GM21723 (cell line): Measurements from ENCODE around the gene THSD4.

ENCODE experiments used
- ATAC-seq: cut with Tn5 transposase; IDR thresholded peaks from one replicate; pipeline ENCODE4 v1.9.1; 2021; ENCODE audit warnings: mild to moderate bottlenecking, moderate library complexity; ENCODE audit not compliant: unreplicated experiment

Gene THSD4

DNA sequence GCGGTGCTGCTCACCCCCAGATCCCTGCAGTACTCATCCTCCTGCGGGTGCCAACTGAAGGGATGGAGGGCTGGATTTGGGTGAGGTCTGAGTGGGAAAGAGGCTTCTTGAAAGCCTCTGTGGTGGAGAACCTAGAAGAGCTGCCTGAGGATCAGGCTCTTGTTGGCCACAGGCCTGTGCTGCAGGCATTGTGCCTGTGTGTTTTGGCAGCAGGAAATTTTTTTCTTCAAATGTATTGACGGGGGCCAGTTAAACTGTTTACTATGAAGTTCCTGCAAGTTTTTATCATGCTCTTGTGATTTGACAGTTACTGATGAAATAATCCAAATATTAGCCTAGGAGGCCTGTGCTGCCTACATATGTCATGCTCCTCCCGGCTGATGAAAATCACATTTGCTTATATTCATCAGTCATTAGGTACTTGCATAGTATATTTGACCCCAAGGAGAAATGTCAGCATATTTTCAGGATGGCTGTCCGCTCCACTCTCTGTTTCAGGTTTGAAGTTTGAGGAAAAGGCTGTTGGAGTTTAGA lies 103.1 kb downstream of the THSD4 start:
- ATAC-seq = no peak

DNA sequence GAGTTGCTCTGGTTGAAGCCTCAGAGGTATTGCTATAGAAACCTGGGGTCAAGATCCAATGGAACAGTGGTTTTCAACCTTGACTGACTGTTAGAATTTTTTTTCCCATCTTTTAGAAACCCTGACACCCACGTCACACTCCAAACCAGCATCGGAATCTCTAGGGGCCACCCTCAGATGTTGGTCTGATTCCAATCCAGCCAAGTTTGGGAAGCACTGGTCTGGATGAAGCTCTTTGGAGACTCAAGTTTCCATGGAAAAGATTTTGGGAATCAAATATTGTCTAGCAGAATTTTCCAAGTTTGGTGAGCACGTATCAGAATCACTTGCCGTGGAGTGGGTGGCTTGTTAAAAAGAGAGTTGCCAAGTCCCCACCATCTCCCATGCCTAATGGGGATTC lies 103.8 kb downstream of the THSD4 start:
- no peak for ATAC-seq

DNA sequence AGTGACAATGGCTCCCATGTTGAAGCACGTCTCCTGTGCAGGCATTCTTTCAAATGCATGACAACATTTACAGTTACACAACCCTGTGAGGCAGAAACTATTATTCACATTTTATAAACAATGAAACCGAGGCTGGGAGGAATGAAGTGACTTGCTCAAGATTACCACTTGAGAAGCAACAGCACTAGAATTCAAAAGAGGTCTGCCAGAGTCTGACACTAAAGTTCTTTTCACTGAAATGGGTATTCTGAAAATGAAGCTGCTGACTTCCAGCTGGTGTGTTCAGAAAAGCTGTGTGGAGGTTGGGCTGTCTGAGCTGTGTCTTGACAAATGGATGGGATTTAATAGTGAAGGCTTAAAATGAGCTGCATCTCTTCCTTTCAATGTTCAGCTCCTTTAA lies 104.4 kb downstream of the THSD4 start:
- ATAC-seq = no peak

DNA sequence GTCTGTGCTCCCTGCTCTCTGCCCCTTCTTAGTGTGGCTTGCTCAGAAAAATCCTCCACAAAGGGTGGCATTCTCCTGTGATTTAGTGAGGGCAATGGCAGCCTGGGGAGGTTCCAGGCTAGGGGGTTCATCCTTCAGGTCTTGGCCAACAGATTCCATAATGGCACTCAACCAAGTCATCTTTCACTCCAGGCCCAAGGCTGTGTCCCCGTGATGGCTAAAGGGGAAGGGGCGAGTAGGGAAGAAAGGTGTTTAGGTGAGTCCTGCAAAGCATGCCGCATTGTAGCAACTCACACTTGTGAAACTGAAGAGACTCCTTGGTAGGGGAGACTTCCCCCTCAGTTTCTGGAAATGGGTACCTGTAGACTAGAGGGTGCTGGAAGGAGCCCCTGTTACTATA lies 105.6 kb downstream of the THSD4 start:
- no peak for ATAC-seq

DNA sequence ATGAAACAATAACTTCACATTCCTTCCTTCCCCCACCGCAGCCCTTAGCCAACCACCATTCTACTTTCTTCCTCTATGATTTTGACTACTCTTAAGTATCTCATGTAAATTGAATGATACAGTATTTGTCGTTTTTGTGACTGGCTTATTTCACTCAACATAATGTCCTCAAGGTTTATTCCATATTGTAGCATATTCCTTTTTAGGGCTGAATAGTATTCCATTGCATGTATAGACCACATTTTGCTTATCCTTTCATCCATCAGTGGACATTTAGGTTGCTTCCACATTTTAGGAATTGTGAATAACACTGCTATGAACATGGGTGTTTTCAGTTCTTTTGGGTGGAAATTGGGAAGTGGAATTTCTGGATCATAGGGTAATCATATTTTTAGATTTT lies 106.1 kb downstream of the THSD4 start:
- no peak for ATAC-seq

DNA sequence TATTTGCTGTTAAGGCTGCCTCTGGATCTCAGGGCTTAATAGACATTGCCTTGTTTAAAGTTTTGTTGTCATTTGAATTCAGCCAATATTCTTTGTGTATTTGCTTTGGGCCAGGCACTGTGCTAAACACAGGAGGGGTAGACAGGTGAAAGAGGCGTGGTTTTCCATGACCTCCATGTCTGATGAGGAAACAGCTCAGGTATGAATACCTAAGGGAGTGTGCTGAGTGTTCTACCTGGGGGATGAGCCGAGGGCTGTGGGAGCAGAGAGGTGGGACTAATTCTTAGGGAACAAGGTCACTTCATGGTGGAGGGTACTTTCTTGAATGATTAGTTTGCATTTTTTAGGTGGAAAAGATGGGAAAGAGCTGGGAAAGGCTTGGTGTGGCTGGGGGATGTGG lies 108.2 kb downstream of the THSD4 start:
- ATAC-seq = no peak

DNA sequence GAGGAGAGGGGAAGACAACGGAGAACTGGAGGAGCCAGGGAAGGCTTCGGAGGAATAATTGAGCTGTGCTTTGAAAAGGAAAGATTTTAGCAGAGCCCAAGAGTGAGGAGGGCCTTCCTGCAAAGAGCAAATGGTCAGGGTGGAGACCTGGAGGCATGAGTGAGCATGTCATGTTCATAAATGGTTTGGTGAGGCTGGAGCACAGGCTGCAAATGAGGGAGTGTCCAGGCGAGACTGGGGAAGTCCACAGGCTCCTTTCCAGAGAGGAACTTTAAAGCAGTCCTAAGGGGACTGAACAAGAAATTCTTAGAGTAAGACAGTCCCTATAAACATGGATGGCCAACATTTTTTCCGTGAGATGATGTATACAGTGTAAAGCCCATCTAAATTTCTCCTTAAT lies 108.8 kb downstream of the THSD4 start:
- no peak for ATAC-seq

DNA sequence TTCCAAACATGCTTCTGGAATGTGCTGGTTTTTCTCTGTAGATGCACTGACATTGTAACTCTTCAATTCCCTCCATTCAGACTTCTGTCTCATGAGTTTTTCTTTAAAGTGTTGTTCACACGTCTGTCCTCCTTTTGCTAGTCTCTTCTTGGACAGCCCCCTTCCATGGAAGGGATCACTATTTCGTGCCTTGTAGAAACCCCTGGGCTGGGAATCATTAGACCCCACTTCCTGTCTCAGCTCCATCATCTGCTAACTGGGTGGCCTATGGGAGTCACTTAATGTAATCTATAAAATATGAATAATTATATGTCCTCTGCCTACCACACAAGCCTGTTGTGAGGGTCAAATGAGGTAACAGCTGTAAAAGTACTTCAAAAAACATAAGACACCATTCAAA lies 110.6 kb downstream of the THSD4 start:
- no peak for ATAC-seq

DNA sequence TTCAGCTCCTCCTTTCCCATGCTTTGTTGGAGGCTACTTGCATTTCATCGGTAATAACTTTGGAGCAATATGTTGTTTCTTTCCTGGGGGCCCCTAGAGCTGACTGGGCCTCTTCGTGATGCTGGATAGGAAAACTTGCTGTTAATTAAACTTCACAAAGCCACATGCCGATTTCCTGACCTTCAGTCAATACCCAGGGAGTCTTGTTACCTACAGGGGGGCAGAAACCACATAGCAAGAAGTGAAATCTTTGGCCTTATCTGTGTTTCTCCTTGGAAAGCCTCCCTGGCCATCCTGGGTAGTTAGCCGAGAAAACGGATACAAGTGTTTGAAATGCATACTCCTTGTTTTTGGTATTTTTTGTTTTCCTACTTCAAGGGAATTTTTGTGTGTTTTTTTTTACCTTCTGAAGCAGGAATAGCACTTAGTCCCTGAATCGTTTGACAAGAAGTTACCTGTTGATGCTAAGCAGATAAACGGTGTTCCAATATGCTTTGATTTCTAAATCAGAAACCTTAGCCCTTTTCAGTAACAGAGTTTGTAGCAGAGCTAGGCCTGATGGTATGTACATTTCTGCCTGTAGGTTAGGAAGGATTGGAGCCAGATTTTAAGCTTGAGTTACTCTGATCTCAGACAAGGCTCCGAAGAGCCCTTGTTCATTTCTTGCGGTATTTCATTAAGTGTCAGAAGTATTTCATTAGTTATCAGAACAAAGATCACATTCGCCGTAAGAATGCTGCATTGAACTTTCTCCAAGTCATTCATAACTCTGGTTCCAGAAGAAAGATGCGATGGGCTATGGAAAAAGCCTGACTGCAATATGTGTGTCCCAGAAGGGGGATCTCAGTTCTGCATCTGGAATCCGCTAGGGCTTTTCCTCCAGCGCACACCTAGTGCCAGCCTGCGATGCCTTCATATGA lies 111.5 kb downstream of the THSD4 start:
- no peak for ATAC-seq

DNA sequence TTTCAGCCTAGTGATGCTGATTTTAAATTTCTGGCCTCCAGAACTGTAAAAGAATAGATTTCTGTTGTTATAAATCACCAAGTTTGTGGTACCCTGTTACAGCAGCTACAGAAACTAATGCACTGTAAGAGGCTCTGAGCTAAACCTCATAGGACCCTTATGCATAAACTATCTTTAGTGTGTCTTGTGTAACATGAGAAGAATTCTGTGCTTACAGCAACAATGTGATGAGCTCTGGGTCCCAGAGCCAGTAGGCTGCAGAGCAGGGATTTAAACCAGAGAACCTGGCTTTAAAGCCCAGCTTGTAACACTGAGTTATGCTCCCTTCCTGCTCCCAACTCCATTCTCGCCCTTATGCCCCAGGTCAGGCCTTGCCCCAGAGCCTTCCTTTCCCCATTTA lies 113.1 kb downstream of the THSD4 start:
- no peak for ATAC-seq

DNA sequence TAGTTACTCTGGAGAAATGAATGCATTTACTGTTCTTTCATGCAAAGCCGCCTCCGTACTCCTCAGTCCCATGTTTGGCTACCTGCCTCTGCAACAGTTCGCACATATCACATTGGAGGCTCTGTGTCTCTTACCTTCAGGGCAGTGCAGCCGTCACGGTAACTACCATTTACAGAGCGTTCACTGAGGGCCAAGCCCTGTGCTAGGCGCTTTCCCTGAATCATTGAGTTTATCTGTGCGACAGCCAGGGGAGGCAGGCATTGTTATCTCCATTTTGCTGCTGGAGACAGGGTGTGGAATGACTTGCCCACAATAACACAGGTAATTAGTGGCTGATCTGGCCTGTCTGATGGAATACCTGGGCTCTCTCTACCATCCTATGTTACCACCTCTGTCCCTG lies 115.0 kb downstream of the THSD4 start:
- ATAC-seq = no peak

DNA sequence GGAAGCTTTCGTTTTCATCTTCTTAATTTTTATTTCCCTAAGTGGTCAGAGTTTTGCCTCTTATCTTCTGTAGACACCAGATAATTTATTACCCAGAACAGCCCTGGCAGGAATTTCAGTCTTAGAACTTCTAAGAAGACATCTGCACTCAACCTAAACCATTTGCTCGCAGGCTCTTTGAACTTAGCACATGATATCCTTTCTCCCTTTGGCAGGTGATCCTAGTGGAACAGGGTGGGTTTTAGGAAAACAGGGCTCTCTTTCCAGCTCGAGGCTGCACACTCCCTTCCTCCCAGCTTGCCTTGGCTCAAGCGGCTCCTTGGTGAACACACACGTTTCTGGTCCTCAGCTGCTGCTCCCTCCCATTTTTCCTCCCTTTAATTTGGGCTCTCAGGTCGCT lies 116.5 kb downstream of the THSD4 start:
- ATAC-seq = no peak

DNA sequence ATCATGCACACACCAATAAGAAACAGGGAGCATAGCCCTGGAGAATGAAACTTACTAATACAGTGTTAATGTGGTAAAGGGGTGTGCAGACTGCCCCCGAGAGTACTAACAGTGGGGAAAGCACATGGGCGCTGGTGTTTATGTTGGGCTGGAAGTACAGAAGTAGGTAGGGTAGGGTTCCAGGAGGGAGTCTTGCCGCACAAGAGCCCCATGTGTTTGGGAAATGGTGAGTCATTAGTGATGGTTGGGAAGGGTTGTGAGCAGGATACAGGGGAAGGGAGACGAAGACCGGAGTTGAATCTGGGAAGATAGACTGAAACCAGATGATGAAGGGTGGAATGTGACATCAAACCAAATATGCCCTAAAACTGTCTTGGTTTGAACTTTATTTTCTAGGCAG lies 117.1 kb downstream of the THSD4 start:
- no peak for ATAC-seq

DNA sequence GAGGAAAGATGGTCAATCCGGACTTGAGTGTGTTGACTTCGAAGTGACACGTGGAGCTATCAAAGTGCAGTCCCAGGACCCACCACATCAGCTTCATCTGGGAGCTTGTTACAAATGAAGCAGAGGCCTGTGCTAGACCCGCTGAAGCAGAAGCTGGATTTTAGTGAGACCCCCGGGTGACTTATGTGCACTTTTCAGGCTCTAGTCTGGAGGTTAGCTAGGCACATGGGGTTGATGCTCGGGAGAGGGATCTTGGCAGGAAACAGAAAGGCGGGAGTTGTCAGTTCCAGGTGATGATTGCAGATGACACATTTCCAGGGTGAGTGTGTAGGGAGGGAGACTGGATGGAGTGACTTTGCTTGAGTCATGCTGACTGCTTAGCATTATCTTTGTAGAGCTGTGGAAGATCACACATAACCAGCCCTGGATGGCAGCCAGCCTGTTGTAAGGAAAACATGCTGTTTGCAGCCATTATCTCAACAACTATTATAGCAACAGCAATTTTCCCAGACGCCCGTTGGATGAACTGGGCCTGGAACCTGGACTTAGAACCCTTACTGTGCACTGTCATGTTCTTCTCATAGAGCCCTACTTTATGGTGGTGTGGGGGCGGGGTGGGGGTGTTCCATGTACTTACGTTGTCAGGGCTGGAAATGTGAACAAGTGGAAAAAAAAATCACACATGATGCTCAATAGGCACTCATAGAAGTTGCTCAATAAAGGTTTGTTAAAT lies 122.4 kb downstream of the THSD4 start:
- no peak for ATAC-seq

DNA sequence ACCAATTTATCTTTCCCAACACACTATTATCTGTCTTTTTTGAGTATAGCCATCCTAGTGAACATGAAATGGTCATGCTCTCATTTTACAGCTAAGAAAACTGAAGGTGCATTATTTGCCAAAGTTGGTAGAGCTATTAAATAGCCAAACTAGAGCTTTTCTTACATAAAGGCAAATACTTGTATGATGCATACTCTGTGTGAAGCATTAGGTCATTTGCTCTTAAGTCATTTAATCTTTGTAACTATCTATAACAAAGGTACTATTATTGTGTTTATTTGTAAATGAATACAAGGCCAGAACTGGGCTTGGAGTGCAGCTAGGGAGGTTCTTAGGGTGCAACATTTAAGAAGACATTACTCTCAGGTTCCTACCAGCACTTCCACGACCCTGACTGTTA lies 123.7 kb downstream of the THSD4 start:
- ATAC-seq = no peak

DNA sequence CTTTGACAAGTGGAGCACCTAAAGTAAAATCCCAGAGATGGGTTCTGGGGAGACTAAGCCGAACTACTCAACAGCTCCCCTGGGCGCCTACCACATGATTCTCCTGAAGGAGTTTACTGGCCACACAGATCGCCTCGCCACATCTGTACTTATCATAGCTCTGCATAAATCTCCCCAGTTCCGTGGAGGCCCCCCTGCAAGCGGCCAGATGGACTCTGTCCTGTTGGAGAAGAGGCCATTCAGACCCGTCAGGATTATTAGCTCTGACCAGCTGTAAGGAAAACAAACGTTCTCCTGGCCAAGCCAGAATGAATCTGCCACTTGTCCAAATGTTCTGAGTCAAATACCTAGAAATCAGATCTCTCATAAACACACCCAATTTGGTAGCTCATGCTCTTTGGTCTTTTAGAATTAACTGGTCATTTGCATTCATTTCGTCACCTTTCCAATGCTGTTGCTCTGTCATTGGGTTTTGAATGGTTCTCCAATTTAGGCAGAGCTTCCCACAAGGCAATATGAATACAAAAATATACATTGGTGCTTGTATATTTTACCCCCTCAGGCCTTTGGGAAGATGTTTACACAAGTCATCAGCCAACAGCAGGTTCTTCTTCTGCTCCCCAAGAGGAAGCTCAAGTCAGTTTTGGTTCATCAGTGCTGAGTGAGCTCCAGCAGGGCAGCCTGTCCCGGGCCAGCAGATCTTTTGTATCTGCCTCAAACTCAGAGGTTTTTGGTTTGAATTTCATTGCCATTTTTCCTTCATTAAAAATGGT lies 124.5 kb downstream of the THSD4 start:
- ATAC-seq = no peak

DNA sequence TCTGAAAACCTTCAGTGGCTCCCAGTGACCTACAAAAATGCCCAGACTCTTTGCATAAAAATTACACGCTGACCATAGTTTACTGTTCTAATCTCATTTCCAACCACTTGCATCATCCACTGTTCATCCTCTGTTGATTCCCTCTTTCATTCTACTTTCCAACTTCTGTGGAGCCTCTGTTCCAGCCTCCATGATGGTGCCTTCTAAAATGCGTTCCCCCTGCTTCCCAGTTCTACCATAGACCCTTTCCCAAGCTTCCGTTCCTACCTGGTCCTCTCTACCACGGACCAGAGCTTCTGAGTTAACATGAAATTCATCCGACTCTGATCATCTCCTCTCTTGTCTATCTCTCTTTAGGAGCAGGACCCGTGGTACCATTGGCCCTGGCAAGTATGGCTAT lies 127.0 kb downstream of the THSD4 start:
- no peak for ATAC-seq

DNA sequence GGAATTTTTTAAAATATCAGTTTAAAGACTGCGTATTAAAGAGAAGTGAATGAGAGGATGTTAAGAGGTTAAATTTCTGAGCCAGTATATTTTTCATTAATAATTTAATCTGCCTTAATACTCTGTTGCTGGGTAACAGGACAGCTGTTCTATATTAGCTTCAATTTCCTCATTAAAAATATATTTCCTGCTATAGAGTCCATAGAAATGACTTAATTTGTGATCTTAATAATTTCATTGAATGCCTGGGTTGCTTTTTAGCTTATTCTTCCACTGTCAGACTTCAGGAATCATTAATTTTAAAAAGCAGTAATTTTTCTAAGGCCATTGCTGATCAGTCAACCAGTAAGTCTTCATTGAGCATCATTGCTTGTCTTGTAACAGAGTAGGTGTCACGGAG lies 129.0 kb downstream of the THSD4 start:
- no peak for ATAC-seq

DNA sequence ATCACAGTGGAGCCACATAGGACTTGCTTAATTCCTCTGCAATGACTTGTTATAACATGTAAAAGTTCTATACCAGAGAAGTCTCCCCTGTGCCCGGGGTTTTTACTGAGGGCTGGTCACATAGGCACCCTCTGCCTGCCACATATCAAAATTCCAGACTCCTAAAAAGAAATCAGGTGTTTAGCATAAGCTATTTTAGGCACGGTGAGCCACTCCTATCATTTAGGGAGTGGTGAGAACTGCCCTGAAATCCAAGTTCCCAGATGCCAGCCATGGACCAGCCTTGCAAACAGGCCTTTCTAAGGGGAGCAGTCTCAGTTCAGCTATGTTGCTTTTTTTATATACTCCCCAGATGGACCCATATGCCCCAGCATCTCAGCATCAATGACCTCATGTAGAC lies 130.3 kb downstream of the THSD4 start:
- ATAC-seq = no peak

DNA sequence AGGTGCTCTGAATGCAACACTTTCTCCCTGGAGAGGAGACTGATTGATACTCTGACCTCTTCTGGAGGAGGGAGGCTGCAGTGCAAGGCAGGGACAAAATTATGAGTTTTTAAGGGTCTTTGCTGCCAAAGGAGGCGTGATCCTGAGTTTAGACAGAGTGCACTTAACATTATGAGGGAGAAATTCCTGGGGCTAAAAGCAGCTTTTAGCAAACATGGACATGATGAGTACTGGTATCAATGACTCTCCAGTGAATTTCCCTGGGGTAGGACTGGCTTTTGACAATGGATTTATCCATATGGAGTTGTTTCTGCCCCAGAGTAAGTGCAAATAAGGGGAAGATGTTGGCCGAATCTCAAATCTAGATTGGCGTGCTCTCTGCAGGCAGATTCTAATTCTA lies 133.1 kb downstream of the THSD4 start:
- ATAC-seq = no peak

DNA sequence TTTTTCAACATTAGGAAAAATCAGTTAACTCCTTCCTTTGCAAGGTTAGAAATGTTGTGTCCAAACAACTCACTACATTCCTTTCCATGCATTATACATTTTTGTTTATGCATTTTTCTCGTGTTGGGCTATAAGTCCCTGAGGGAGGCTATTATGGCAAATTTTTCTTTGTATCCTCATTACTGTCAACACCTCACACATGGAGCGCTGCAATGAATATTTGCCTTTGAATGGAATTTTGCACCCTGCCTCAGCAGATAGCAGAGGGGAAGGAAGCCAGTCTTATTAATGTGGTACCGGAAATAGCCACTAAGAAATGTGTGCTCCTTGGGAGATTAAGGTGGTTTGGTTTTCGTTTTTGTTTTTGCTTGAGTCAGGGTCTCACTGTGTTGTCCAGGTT lies 134.7 kb downstream of the THSD4 start:
- ATAC-seq = no peak
